ENCODE data around the gene LSM14A. TPM values are rescaled to one million over a fixed set of nuclear protein-coding genes. Genes with fewer than 3 reads are reported as not detected.
A peak's percentile ranks its signal among the peaks of the same experiment; 100 is the strongest.

Gene LSM14A
- polyA plus RNA-seq, 2 of the 4 experiments (the other 2 are of a cell fraction) = 241 to 264 TPM

DNA sequence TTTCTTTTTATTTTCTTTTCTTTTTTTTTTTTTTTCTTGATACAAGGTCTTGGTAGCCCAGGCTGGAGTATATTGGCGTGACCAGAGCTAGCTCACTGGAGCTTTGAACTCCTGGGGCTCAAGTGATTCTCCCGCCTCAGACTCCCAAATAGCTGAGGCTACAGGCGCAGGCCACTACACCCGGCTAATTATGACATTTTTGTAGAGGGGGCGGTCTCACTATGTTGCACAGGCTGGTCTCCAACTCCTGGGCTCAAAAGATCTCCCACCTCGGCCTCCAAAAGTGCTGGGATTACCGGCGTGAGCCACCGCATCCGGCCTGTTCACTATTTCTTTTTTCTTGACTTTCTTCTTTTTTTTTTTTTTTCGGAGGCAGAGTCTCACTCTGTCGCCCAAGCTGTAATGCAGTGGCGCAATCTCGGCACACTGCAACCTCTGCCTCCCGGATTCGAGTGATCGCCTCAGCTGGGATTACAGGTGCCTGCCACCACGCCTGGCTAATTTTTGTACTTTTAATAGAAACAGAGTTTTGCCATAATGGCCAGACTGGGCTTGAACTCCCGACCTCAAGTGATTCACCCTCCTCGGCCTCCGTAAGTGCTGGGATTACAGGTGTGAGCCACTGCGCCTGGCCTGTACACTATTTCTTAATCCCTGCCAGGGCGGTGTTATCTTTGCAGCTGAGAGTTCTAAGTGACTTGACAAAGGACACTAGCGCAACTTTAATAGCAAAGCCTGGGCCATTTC, 37.1 kb upstream of the LSM14A start:
- ChIA-PET POLR2A (interaction anchor here (0.6 to 1.9 kb wide), 13 partner anchors 8 to 650 kb away, joined by 3 to 21 read pairs (median 4); partner anchors contain the start of genes KCTD15 and LSM14A), CTCF (interaction anchor here (0.6 to 4.9 kb wide), 12 partner anchors 9 to 833 kb away, joined by 3 to 73 read pairs (median 4); partner anchors contain the start of gene CEBPA)
- Histone ChIP-seq H3K9me3 (no peaks in the 10 kb centered on the region), H3K4me1 (peaks cover 10% of the 10 kb centered on the region; the same call in 2 of the 3 replicates), H3K4me3 (peak overlapping the region; percentile 65), H3K27ac (peak overlapping the region; percentile 87 to 93), H3K4me2 (peak overlapping the region; percentile 77)
- ATAC-seq (peak in 1 of 2 experiments; percentile 25; a peak in 3 of 6 replicates), DNase-seq (ENCODE audit: low read depth in 1 of 2, low spot score in 1 of 2) (no peak), FAIRE-seq (peak; percentile 13)
- TF ChIP-seq CEBPB (IDR thresholded peaks at IDR 0.05) (peak in 1 of 2 experiments; percentile 40; a peak in 1 of 4 replicates), EP300 (IDR thresholded peaks at IDR 0.05) (no peak), ZC3H11A (IDR thresholded peaks at IDR 0.05) (no peak)
- TF ChIP-seq, protein P1, sequence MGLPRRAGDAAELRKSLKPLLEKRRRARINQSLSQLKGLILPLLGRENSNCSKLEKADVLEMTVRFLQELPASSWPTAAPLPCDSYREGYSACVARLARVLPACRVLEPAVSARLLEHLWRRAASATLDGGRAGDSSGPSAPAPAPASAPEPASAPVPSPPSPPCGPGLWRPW (IDR thresholded peaks at IDR 0.05) = no peak
- WGBS (ENCODE audit: missing lambda C conversion rate) = 86% methylated on average over 24 of the region's 24 CpGs

DNA sequence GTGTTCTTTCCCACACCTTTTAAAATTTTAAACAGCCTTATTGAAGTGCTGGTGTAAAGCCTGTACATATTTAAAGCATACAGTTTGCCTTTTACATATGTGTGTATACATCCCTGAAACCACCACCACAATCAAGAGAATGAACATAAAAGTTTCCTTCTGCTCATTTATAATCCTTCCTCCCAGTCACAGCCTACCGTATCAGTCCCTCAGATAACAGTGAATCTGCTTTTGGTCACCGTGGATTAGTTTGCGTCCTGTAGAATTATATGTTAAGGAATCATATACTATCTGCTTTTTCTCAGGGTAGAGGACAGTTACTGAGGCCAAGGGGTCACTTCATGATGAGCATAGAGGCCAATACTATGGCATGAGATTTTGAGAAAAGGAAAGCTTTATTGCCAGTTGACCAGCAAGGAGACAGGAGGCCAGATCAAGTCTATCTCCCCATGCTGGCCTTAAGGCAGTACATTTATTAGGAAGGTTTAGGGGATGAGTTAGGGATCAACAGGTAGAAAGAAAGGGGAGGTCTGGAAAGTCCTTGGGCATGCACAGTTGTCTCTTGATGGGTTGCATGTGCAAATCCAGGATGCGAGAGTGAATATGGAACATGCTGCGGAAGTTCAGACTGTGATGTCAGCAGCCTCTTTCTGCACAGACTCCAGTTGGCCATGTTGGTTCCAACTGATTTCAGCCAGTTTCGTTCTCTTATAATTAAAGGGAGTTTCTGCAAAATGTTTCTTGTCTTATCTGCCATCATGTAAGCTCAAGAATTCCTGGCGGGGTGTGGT, 36.3 kb upstream of the LSM14A start:
- TF ChIP-seq HEYL (CRISPR knock-in tag; IDR thresholded peaks at IDR 0.05) (no peak), HDAC2 (IDR thresholded peaks at IDR 0.05) (no peak), CBX2 (IDR thresholded peaks at IDR 0.05; ENCODE audit: borderline replicate concordance, low read depth) (no peak), SMC3 (IDR thresholded peaks at IDR 0.05) (no peak), ZNF302 (CRISPR knock-in tag; IDR thresholded peaks at IDR 0.05) (no peak), POLR2AphosphoS2 (conservative IDR thresholded peaks at IDR 0.05; ENCODE audit: low read length) (no peak), POLR2A (IDR thresholded peaks at IDR 0.05; ENCODE audit: low read length) (no peak), MYC (IDR thresholded peaks at IDR 0.05; ENCODE audit: borderline replicate concordance, low read length) (no peak)
- TF ChIP-seq, protein P2, sequence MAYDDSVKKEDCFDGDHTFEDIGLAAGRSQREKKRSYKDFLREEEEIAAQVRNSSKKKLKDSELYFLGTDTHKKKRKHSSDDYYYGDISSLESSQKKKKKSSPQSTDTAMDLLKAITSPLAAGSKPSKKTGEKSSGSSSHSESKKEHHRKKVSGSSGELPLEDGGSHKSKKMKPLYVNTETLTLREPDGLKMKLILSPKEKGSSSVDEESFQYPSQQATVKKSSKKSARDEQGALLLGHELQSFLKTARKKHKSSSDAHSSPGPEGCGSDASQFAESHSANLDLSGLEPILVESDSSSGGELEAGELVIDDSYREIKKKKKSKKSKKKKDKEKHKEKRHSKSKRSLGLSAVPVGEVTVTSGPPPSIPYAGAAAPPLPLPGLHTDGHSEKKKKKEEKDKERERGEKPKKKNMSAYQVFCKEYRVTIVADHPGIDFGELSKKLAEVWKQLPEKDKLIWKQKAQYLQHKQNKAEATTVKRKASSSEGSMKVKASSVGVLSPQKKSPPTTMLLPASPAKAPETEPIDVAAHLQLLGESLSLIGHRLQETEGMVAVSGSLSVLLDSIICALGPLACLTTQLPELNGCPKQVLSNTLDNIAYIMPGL (CRISPR knock-in tag; IDR thresholded peaks at IDR 0.05; ENCODE audit: borderline replicate concordance) = no peak
- CTCF ChIA-PET = interaction anchor here (0.6 to 4.9 kb wide), 9 partner anchors 9 to 577 kb away, joined by 3 to 73 read pairs (median 4); no protein-coding TSS in a partner anchor
- no peaks in the 10 kb centered on the region for H3K9me3 ChIP-seq
- H3K4me1 ChIP-seq = peaks cover 10% of the 10 kb centered on the region; the same call in 2 of the 3 replicates
- FAIRE-seq (peak; percentile 78), ATAC-seq (no peak), DNase-seq (ENCODE audit: low read depth in 1 of 2, low spot score in 1 of 2) (no peak)
- H3K27ac ChIP-seq = no peak overlapping the region
- POLR2A ChIA-PET = interaction anchor here (0.6 to 1.6 kb wide), 4 partner anchors 9 to 334 kb away, joined by 3 to 6 read pairs (median 3); no protein-coding TSS in a partner anchor
- 95% methylated on average over 7 of the region's 7 CpGs for WGBS (ENCODE audit: missing lambda C conversion rate)
- H3K4me2 ChIP-seq = no peak overlapping the region; the same call in 2 of the 3 replicates
- no peak overlapping the region for H3K4me3 ChIP-seq

DNA sequence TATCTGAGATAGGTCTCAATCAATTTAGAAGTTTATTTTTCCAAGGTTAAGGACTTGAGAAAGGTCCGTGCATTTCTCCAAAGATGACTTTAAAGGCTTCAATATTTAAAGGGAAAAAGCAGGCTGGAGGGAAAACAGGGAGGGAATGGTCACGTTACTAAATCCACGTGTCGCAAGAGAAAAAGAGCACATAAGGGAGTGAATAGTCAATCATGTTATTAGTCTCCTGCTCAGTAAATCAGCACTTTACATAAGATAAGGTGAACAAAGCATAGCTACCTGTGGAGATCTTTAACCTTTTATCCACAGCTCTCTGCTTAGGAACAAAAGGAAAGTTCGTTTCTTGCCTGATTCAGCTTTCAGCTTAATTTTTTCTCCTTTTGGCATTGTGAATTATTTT, 31.3 kb upstream of the LSM14A start:
- ChIA-PET POLR2A (interaction anchor here (0.5 kb wide), 1 partner anchor 1364 kb away, joined by 3 read pairs; no protein-coding TSS in a partner anchor), CTCF (interaction anchor here (0.9 to 13.1 kb wide), 4 partner anchors 20 to 906 kb away, joined by 3 to 258 read pairs (median 6); no protein-coding TSS in a partner anchor)
- no peak for ATAC-seq
- TF ChIP-seq ZNF302 (CRISPR knock-in tag; IDR thresholded peaks at IDR 0.05) (no peak), BHLHE40 (IDR thresholded peaks at IDR 0.05; ENCODE audit: low read depth, low read length) (no peak), PHF8 (IDR thresholded peaks at IDR 0.05; ENCODE audit: borderline replicate concordance, low read depth) (no peak), NFE2L2 (conservative IDR thresholded peaks at IDR 0.05; ENCODE audit: low read length) (no peak), MAFK (IDR thresholded peaks at IDR 0.05; ENCODE audit: partially characterized antibody) (no peak), RCOR1 (IDR thresholded peaks at IDR 0.05; ENCODE audit: low read depth, low read length) (no peak), MAZ (IDR thresholded peaks at IDR 0.05; ENCODE audit: borderline replicate concordance, low read depth, low read length) (no peak), KDM1A (IDR thresholded peaks at IDR 0.05; ENCODE audit: low read depth) (no peak), CHD4 (IDR thresholded peaks at IDR 0.05; ENCODE audit: borderline replicate concordance) (no peak), JUNB (IDR thresholded peaks at IDR 0.05) (no peak), ZSCAN20 (CRISPR knock-in tag; IDR thresholded peaks at IDR 0.05) (no peak)
- TF ChIP-seq, protein P2 (CRISPR knock-in tag; IDR thresholded peaks at IDR 0.05; ENCODE audit: borderline replicate concordance) = no peak
- Histone ChIP-seq H3K9me3 (no peaks in the 10 kb centered on the region), H3K4me3 (no peak overlapping the region), H3K4me1 (no peaks in the 10 kb centered on the region), H3K27ac (no peak overlapping the region), H3K4me2 (no peak overlapping the region)
- no peak for FAIRE-seq
- DNase-seq (ENCODE audit: low read depth in 1 of 2, low spot score in 1 of 2) = no peak
- 44% methylated on average over 5 of the region's 5 CpGs for WGBS (ENCODE audit: missing lambda C conversion rate)

All from A549 (cell line).